G401.6 (cell line): Measurements from ENCODE around the gene KAT7.
"Not testable (repeated sequence)": the region's sequence is repeated elsewhere in the genome, so short reads cannot be mapped to it uniquely, and the experiment has no call there.

Source experiments
- FAIRE-seq: peaks from 2 replicates; lab custom pipeline; 2012; peaks lifted over from hg19 to GRCh38; lab: Jason Lieb, UNC

KAT7 gene

GRCh38 chr17:49814781-49815529 is 26.5 kb downstream of the KAT7 start:
- no peak for FAIRE-seq

GRCh38 chr17:49815761-49816281 is 27.3 kb downstream of the KAT7 start:
- FAIRE-seq = no peak

- no peak for FAIRE-seq
These were observed 29.5 kb downstream of the KAT7 start for GRCh38 chr17:49817993-49818392.

GRCh38 chr17:49819138-49819537 is 30.7 kb downstream of the KAT7 start:
- no peak for FAIRE-seq

GRCh38 chr17:49819651-49820050 is 31.2 kb downstream of the KAT7 start:
- no peak for FAIRE-seq

- peak; percentile 79 for FAIRE-seq
These were observed 32.3 kb downstream of the KAT7 start for GRCh38 chr17:49820773-49821172.

GRCh38 chr17:49821466-49821865 is 33.0 kb downstream of the KAT7 start:
- no peak for FAIRE-seq

- FAIRE-seq = no peak
These were observed 33.4 kb downstream of the KAT7 start for GRCh38 chr17:49821916-49822315.

GRCh38 chr17:49822829-49823228 is 34.3 kb downstream of the KAT7 start:
- no peak for FAIRE-seq

- no peak for FAIRE-seq
These were observed 35.1 kb downstream of the KAT7 start for GRCh38 chr17:49823614-49824013.

- FAIRE-seq = no peak
These were observed 37.2 kb downstream of the KAT7 start for GRCh38 chr17:49825645-49826044.

GRCh38 chr17:49828325-49828724 is 39.8 kb downstream of the KAT7 start:
- FAIRE-seq = not testable (repeated sequence)

GRCh38 chr17:49829026-49829425 is 40.5 kb downstream of the KAT7 start:
- FAIRE-seq = no peak

- no peak for FAIRE-seq
These were observed 42.1 kb downstream of the KAT7 start for GRCh38 chr17:49830605-49831004.

GRCh38 chr17:49832840-49833599 is 44.5 kb downstream of the KAT7 start:
- FAIRE-seq = no peak

- no peak for FAIRE-seq
These were observed 45.8 kb downstream of the KAT7 start for GRCh38 chr17:49834118-49834743.

- no peak for FAIRE-seq
These were observed 47.0 kb downstream of the KAT7 start for GRCh38 chr17:49835472-49835871.

- FAIRE-seq = no peak
These were observed 47.9 kb downstream of the KAT7 start for GRCh38 chr17:49836111-49837030.

GRCh38 chr17:49839455-49839854 is 51.0 kb downstream of the KAT7 start:
- FAIRE-seq = no peak

GRCh38 chr17:49841548-49841947 is 53.1 kb downstream of the KAT7 start:
- FAIRE-seq = no peak

- no peak for FAIRE-seq
These were observed 53.9 kb downstream of the KAT7 start for GRCh38 chr17:49842371-49842770.

GRCh38 chr17:49842846-49843245 is 54.4 kb downstream of the KAT7 start:
- no peak for FAIRE-seq
